ENCODE data around the gene APOBEC3G.

Gene APOBEC3G

DNA sequence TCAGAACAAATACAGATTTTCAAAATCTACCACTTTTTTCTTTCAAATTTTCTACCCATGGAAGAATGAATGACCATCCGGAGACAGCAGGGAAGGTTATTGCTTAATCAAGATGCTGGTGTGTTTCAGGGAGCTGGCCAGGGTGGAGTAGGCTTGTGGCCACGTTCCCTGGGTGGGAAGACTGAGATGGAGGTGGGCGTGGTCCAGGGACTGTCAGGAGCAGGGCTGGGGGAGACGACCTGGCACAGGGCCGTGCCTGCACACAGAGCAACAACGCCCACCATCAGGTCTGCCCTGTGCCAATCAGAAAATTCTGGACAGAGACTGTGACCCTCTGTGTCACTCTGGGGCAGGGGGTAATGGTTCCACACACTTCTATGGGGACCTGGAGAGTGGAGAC, 12.9 kb downstream of the APOBEC3G start:
- H3K4me3 ChIP-seq (ENCODE audit: low read depth, low read length) = no peak overlapping the region
- TF ChIP-seq, protein P1, sequence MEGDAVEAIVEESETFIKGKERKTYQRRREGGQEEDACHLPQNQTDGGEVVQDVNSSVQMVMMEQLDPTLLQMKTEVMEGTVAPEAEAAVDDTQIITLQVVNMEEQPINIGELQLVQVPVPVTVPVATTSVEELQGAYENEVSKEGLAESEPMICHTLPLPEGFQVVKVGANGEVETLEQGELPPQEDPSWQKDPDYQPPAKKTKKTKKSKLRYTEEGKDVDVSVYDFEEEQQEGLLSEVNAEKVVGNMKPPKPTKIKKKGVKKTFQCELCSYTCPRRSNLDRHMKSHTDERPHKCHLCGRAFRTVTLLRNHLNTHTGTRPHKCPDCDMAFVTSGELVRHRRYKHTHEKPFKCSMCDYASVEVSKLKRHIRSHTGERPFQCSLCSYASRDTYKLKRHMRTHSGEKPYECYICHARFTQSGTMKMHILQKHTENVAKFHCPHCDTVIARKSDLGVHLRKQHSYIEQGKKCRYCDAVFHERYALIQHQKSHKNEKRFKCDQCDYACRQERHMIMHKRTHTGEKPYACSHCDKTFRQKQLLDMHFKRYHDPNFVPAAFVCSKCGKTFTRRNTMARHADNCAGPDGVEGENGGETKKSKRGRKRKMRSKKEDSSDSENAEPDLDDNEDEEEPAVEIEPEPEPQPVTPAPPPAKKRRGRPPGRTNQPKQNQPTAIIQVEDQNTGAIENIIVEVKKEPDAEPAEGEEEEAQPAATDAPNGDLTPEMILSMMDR (IDR thresholded peaks at IDR 0.05; ENCODE audit: borderline replicate concordance, insufficient read depth, low read depth, low read length) = no peak

- no peak overlapping the region for H3K4me3 ChIP-seq (ENCODE audit: low read depth, low read length)
- TF ChIP-seq, protein P1 (IDR thresholded peaks at IDR 0.05; ENCODE audit: borderline replicate concordance, insufficient read depth, low read depth, low read length) = no peak
These were observed 13.5 kb downstream of the APOBEC3G start for GRCh38 chr22:39090426-39091064.

DNA sequence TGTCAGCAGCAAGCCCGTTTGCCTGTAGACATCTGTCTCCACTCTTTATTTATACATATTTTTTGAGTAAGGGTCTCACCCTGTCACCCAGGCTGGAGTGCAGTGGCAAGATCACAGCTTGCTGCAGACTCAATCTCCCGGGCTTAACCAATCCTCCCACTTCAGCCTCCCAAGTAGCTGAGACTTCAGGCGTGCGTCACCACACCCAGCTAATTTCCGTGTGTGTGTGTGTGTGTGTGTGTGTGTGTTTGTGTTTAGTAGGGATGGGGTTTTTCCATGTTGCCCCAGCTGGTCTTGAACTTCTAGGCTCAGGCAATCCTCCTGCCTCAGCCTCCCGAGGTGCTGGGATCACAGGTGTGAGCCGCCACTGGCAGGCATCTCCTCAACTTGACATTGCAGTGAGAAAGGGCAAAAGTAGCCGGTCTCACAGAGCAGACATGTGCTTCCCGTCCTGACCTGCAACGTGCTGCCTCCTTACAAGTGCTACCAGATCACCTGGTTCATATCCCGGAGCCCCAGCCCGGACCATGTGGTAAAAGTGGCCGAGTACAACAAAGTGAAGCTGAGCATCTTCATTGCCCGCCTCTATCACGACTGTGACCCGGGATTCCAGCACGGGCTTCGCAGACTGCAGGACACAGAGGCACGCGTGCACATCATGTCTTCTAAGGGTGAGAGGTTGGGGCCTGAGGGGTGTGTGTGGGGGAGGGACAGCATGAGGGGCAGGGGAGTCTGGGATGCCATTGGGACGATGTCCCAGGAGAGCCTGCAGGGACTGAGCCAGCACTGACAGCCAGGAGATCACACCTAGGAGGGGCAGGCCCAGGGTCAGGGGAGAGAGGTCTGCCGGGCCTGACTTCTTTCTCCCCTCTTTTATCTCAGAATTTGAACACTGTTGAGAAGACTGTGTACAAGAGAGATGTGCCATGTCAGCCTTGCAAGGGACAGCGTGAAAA, 14.3 kb downstream of the APOBEC3G start:
- TF ChIP-seq, protein P1 (IDR thresholded peaks at IDR 0.05; ENCODE audit: borderline replicate concordance, insufficient read depth, low read depth, low read length) = no peak
- no peak overlapping the region for H3K4me3 ChIP-seq (ENCODE audit: low read depth, low read length)

- H3K4me3 ChIP-seq (ENCODE audit: low read depth, low read length) = no peak overlapping the region
- TF ChIP-seq, protein P1 (IDR thresholded peaks at IDR 0.05; ENCODE audit: borderline replicate concordance, insufficient read depth, low read depth, low read length) = no peak
These were observed 15.2 kb downstream of the APOBEC3G start for GRCh38 chr22:39092111-39092862.

DNA sequence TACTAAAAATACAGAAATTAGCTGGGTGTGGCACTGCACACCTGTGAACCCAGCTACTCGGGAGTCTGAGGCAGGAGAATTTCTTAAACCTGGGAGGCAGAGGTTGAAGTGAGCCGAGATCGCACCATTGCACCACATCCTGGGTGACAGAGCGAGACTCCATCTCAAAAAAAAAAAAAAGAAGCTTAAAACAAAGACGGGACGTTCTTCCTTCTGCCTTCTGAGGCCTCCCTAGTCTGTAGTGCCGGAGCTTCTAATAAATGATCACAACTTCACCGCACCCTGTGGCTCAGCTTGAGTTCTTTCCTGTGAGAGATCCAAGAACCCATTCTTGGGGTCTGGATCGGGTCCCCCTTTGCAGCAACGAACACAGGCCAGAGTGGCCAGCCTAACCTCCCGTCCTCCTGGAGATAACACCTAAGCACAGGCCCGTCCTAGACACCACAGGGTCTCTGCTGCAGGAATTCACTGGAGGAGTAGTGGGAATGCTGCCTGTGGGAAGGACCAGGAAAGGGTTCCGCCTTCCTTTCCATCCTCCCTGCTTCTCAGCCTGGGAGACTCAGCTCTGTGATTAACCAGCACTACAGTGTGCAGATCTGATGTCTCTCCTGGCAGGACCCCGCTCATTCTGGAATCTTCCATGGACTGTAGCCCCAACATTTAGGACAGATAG, 17.8 kb downstream of the APOBEC3G start:
- TF ChIP-seq, protein P1 (IDR thresholded peaks at IDR 0.05; ENCODE audit: borderline replicate concordance, insufficient read depth, low read depth, low read length) = no peak
- no peak overlapping the region for H3K4me3 ChIP-seq (ENCODE audit: low read depth, low read length)

DNA sequence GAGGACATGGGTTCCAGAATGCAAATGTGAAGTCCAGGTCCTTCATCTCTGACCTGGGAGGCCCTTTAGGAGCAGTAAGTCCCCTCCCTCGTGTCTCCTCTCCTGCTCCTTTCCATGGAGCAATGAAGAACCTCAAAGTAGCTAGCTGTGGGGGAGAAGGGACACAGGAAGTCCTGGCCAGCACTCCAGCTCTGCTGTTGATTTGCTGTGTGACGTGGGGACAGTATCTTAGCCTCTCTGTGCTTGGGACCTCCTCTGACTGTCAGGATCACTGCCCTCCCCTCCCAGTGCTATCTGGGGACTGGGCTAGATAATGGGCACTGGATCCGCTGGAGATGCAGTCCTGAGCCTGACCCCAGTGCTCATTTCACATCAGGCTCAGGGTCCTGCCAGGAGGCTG, 18.9 kb downstream of the APOBEC3G start:
- no peak overlapping the region for H3K4me3 ChIP-seq (ENCODE audit: low read depth, low read length)
- TF ChIP-seq, protein P1 (IDR thresholded peaks at IDR 0.05; ENCODE audit: borderline replicate concordance, insufficient read depth, low read depth, low read length) = no peak
